H1 (cell line): ENCODE data around the gene RHOV. TPM values are rescaled to one million over a fixed set of nuclear protein-coding genes. Genes with fewer than 3 reads are reported as not detected.

ENCODE experiments used
- CTCF ChIA-PET: fragments of 300-600 bp; sonication (Branson Sonifier 250); formaldehyde crosslinking; loops from one replicate; lab custom pipeline; 2021; ENCODE audit not compliant: partially characterized antibody; lab: Charles Lee
- POLR2A ChIA-PET: fragments of 300-600 bp; sonication (Branson Sonifier 250); formaldehyde crosslinking; loops from one replicate; lab custom pipeline; 2021; ENCODE audit warnings: inconsistent platforms; ENCODE audit not compliant: partially characterized antibody; lab: Charles Lee
- DNase-seq, 2 experiments: peaks; one replicate each; pipeline versions ENCODE4 v3.0.0 to v3.0.0-alpha.2; 2010 to 2022; ENCODE audit warnings: low spot score in 2 of 2, low read depth in 1 of 2, mixed read lengths in 1 of 2
- FAIRE-seq: peaks from 2 replicates; lab custom pipeline; 2011; peaks lifted over from hg19 to GRCh38; lab: Jason Lieb, UNC
- H2AFZ ChIP-seq: 2 replicates; pipeline ENCODE4 v1.8.1; 2012; ENCODE audit warnings: low read length, inconsistent platforms
- H2AK5ac ChIP-seq: 2 replicates; pipeline ENCODE4 v1.6.1; 2013; ENCODE audit warnings: low read depth, low read length
- H2BK120ac ChIP-seq: replicated peaks from 2 replicates; pipeline ENCODE3; 2013; ENCODE audit warnings: low read depth, low read length, inconsistent platforms
- H2BK12ac ChIP-seq: 2 replicates; pipeline ENCODE4 v1.6.1; 2013; ENCODE audit warnings: low read depth, low read length
- H2BK15ac ChIP-seq: 2 replicates; pipeline ENCODE4 v1.6.1; 2013; ENCODE audit warnings: low read length
- H2BK20ac ChIP-seq: 2 replicates; pipeline ENCODE4 v1.6.1; 2013; ENCODE audit warnings: low read length
- H2BK5ac ChIP-seq: 2 replicates; pipeline ENCODE4 v1.6.1; 2013; ENCODE audit warnings: low read depth, low read length
- H3K14ac ChIP-seq: 2 replicates; pipeline ENCODE4 v1.6.1; 2013; ENCODE audit warnings: inconsistent platforms; ENCODE audit not compliant: insufficient read length
- H3K18ac ChIP-seq: 2 replicates; pipeline ENCODE4 v1.6.1; 2013; ENCODE audit warnings: low read length; ENCODE audit errors: extremely low read depth
- H3K23ac ChIP-seq: 2 replicates; pipeline ENCODE4 v1.6.1; 2013; ENCODE audit warnings: inconsistent platforms; ENCODE audit not compliant: insufficient read length
- H3K23me2 ChIP-seq: 2 replicates; pipeline ENCODE4 v1.6.1; 2013; ENCODE audit warnings: low read depth, low read length
- H3K27ac ChIP-seq: 2 replicates; pipeline ENCODE4 v1.6.1; 2011; ENCODE audit warnings: low read depth, low read length, inconsistent platforms
- H3K27me3 ChIP-seq, 4 experiments: replicated peaks in 1 of 4; 1 replicate in 1 of 4; 2 replicates in 3 of 4; pipeline versions ENCODE4 v1.6.1 to v1.8.1; 2011 to 2013; ENCODE audit warnings: low read length in 3 of 4, mild to moderate bottlenecking in 3 of 4, inconsistent platforms in 2 of 4, mixed read lengths in 2 of 4, moderate library complexity in 1 of 4; ENCODE audit not compliant: control insufficient read depth in 3 of 4, insufficient read depth in 3 of 4; ENCODE audit errors: extremely low read depth in 1 of 4
- H3K36me3 ChIP-seq, 4 experiments: 2 replicates each; pipeline versions ENCODE4 v1.6.1 to v1.8.1; 2011 to 2013; ENCODE audit warnings: mild to moderate bottlenecking in 4 of 4, low read length in 3 of 4, moderate library complexity in 2 of 4, control low read depth in 1 of 4, inconsistent platforms in 1 of 4; ENCODE audit not compliant: insufficient read depth in 4 of 4, control insufficient read depth in 2 of 4
- H3K4ac ChIP-seq: replicated peaks from 2 replicates; pipeline ENCODE3; 2013; ENCODE audit warnings: low read length, low read depth, mixed read lengths, inconsistent platforms; ENCODE audit not compliant: insufficient read length
- H3K4me1 ChIP-seq, 4 experiments: replicated peaks in 1 of 4; 1 replicate in 1 of 4; 2 replicates in 3 of 4; pipeline versions ENCODE4 v1.6.1 to v1.8.1; 2011 to 2013; ENCODE audit warnings: low read length in 3 of 4, inconsistent platforms in 2 of 4, mixed read lengths in 1 of 4; ENCODE audit not compliant: insufficient read depth in 4 of 4, control insufficient read depth in 3 of 4
- H3K4me2 ChIP-seq, 2 experiments: 2 replicates each; pipeline versions ENCODE4 v1.6.1 to v1.8.1; 2011 to 2013; ENCODE audit warnings: low read depth in 2 of 2, low read length in 2 of 2, control low read depth in 1 of 2, inconsistent platforms in 1 of 2, mild to moderate bottlenecking in 1 of 2; ENCODE audit not compliant: insufficient read depth in 1 of 2
- H3K4me3 ChIP-seq, 4 experiments: fragments of 200-600, 300-600 bp in 1 of 4; sonication (generic), shearing (Covaris generic), sonication (Bioruptor Twin) in 1 of 4; 2 replicates each; pipeline versions ENCODE4 v1.5.1 to v1.8.1; 2011 to 2016; ENCODE audit warnings: low read length in 4 of 4, low read depth in 3 of 4, control low read depth in 2 of 4, inconsistent platforms in 2 of 4, mild to moderate bottlenecking in 2 of 4, mixed read lengths in 1 of 4, moderate library complexity in 1 of 4; ENCODE audit not compliant: insufficient read depth in 2 of 4; ENCODE audit errors: extremely low read depth in 1 of 4
- H3K56ac ChIP-seq: replicated peaks from 2 replicates; pipeline ENCODE3; 2013; ENCODE audit warnings: low read depth, mild to moderate bottlenecking, mixed read lengths, low read length, inconsistent platforms; ENCODE audit not compliant: insufficient read length
- H3K79me1 ChIP-seq: 2 replicates; pipeline ENCODE4 v1.6.1; 2013; ENCODE audit warnings: low read depth, low read length, control low read depth
- H3K79me2 ChIP-seq, 2 experiments: 2 replicates each; pipeline versions ENCODE4 v1.6.1 to v1.8.1; 2012 to 2013; ENCODE audit warnings: low read length in 2 of 2, mild to moderate bottlenecking in 2 of 2, inconsistent platforms in 1 of 2; ENCODE audit not compliant: insufficient read depth in 2 of 2, control insufficient read depth in 1 of 2
- H3K9ac ChIP-seq, 4 experiments: replicated peaks in 1 of 4; 1 replicate in 1 of 4; 2 replicates in 3 of 4; pipeline versions ENCODE4 v1.6.1 to v1.8.1; 2011 to 2013; ENCODE audit warnings: low read depth in 3 of 4, low read length in 3 of 4, control low read depth in 2 of 4, mild to moderate bottlenecking in 2 of 4, moderate library complexity in 2 of 4, inconsistent platforms in 1 of 4; ENCODE audit errors: extremely low read depth in 1 of 4
- H3K9me3 ChIP-seq, 2 experiments: 2 replicates each; pipeline versions ENCODE4 v1.6.1 to v1.8.1; 2012 to 2013; ENCODE audit warnings: mild to moderate bottlenecking in 2 of 2, moderate library complexity in 2 of 2, control low read depth in 1 of 2, inconsistent platforms in 1 of 2, low read depth in 1 of 2, low read length in 1 of 2, mixed read lengths in 1 of 2; ENCODE audit not compliant: insufficient read depth in 2 of 2
- H4K20me1 ChIP-seq, 2 experiments: replicated peaks in 1 of 2; 2 replicates each; pipeline versions ENCODE3 to v1.8.1; 2011 to 2013; ENCODE audit warnings: inconsistent platforms in 2 of 2, low read length in 2 of 2, mild to moderate bottlenecking in 1 of 2; ENCODE audit not compliant: insufficient read depth in 2 of 2, control insufficient read depth in 1 of 2
- H4K5ac ChIP-seq: 2 replicates; pipeline ENCODE4 v1.6.1; 2013; ENCODE audit warnings: low read length, low read depth, mixed read lengths, inconsistent platforms; ENCODE audit not compliant: insufficient read length
- H4K8ac ChIP-seq: 2 replicates; pipeline ENCODE4 v1.8.0; 2013; ENCODE audit warnings: mild to moderate bottlenecking, moderate library complexity, low read length, inconsistent platforms; ENCODE audit not compliant: insufficient read depth; ENCODE audit errors: extremely low read depth
- H4K91ac ChIP-seq: replicated peaks from 2 replicates; pipeline ENCODE3; 2013; ENCODE audit warnings: low read length, mixed read lengths, inconsistent platforms; ENCODE audit not compliant: insufficient read length
- ATF2 ChIP-seq: IDR thresholded peaks from 2 replicates; pipeline ENCODE4 v1.6.1; 2012; ENCODE audit warnings: low read length, inconsistent platforms
- JUND ChIP-seq: IDR thresholded peaks from 2 replicates; pipeline ENCODE4 v1.6.1; 2011; ENCODE audit warnings: mild to moderate bottlenecking, improper control_type of control experiment, low read length
- RFX5 ChIP-seq: IDR thresholded peaks from 2 replicates; pipeline ENCODE4 v1.6.1; 2011; ENCODE audit warnings: low read depth, low read length, improper control_type of control experiment, borderline replicate concordance
- RNF2 ChIP-seq: fragments of 200-900, 300-1000 bp; sonication (generic); IDR thresholded peaks from 2 replicates; pipeline ENCODE4 v1.7.1; 2016; ENCODE audit warnings: borderline replicate concordance, low read depth, mild to moderate bottlenecking, antibody characterized with exemption, low read length; ENCODE audit not compliant: poor library complexity, severe bottlenecking; ENCODE audit errors: missing control alignments
- WGBS, 2 experiments: shearing (Covaris generic) in 1 of 2; methylation state at CpG; one replicate each; pipeline versions ENCODE4 v1.1.6 to v1.1.7; 2013 to 2015; ENCODE audit warnings: low lambda C conversion rate in 2 of 2, mixed read lengths in 2 of 2, inconsistent platforms in 1 of 2, low coverage in 1 of 2, missing lambda C conversion rate in 1 of 2; ENCODE audit not compliant: insufficient replicate concordance in 2 of 2, insufficient coverage in 1 of 2, insufficient read length in 1 of 2; ENCODE audit errors: extremely low coverage in 1 of 2, missing lambda C conversion rate in 1 of 2; 5-methylcytosine and 5-hydroxymethylcytosine counted together
- polyA plus RNA-seq, 7 experiments: library from polyadenylated mRNA; depleted of rRNA in 3 of 7; stranded (reverse) in 5 of 7; unstranded in 2 of 7; fragments of >200 nt in 5 of 7; fragments of 200-250 nt in 2 of 7; gene quantifications; 1 replicate in 5 of 7; 2 replicates in 1 of 7; 4 replicates in 1 of 7; pipeline versions ENCODE4 v1.2.1 to v1.2.3, GENCODE V29; 2011 to 2013; ENCODE audit warnings: missing spikeins in 2 of 7, mixed read lengths in 2 of 7
- total RNA-seq: library from RNA; stranded (reverse); fragmentation: NEBNext Ultra II Directional; extraction: Animal tissue kit (Norgen Biotek cat#: 25700); gene quantifications from 2 replicates; pipeline ENCODE4 v1.2.1, GENCODE V29; 2021

The RHOV gene
- total and polyA plus RNA-seq, 2 of the 8 experiments (the other 6 are each of a cell fraction or from before 2014, with no cell fraction given), result 1.5 to 2.7 TPM

GRCh38 chr15:40909662-40910630 lies 35.9 kb upstream of the RHOV start:
- Histone ChIP-seq H3K23ac (no peak overlapping the region), H2BK20ac (no peak overlapping the region), H2AFZ (no peak overlapping the region), H2BK5ac (no peak overlapping the region), H3K79me2 (no peaks in the 10 kb centered on the region), H3K9ac (no peak overlapping the region), H2AK5ac (no peak overlapping the region; the same call in 1 of the 2 replicates), H4K91ac (no peak overlapping the region), H4K8ac (no peak overlapping the region), H2BK15ac (no peak overlapping the region), H3K56ac (no peak overlapping the region), H2BK120ac (no peak overlapping the region), H3K14ac (no peak overlapping the region), H3K27ac (no peak overlapping the region), H4K20me1 (peaks cover 2 to 6% of the 10 kb centered on the region in 2 experiments), H2BK12ac (0 out of 2 replicates have a peak overlapping the region, but pooled peaks have one; percentile 27), H3K4me1 (peaks cover 0 to 28% (median 19%) of the 10 kb centered on the region in 4 experiments; a peak in 6 of 7 replicates), H3K18ac (0 out of 2 replicates have a peak overlapping the region, but pooled peaks have one; percentile 40), H3K27me3 (no peaks in the 10 kb centered on the region; a peak in 1 of 7 replicates), H3K4ac (no peak overlapping the region), H3K79me1 (no peaks in the 10 kb centered on the region), H3K4me3 (no peak overlapping the region)
- ChIA-PET CTCF (interaction anchor here (0.6 to 20.6 kb wide), 10 partner anchors 16 to 1176 kb away, joined by 3 to 619 read pairs (median 15); partner anchors contain the start of genes DLL4 and VPS18), POLR2A (interaction anchor here (0.7 to 11.5 kb wide), 8 partner anchors 9 to 202 kb away, joined by 3 to 209 read pairs (median 4); partner anchors contain the start of genes CHAC1 and DLL4)
- WGBS, 2 experiments, result 91% methylated on average over 16 of the region's 17 CpGs; no CpG with 5 or more reads in 1 of the 2 experiments
- FAIRE-seq (no peak), DNase-seq (no peak)
- TF ChIP-seq RNF2 (no peak), RFX5 (no peak), JUND (no peak), ATF2 (no peak)
- TF ChIP-seq, all 59 proteins: peak for 0
- peaks cover 10% of the 10 kb centered on the region; the same call in 1 of the 2 replicates for H3K23me2 ChIP-seq
- no peak overlapping the region for H4K5ac ChIP-seq
- H3K4me2 ChIP-seq, result no peak overlapping the region
- H3K36me3 ChIP-seq, result peaks cover 0 to 1% (median 0%) of the 10 kb centered on the region in 4 experiments; a peak in 1 of 8 replicates
- H3K9me3 ChIP-seq, result no peaks in the 10 kb centered on the region
